Measurements from ENCODE around the gene GRB14. TPM values are rescaled to one million over a fixed set of nuclear protein-coding genes. Genes with fewer than 3 reads are reported as not detected.
A peak's percentile ranks its signal among the peaks of the same experiment; 100 is the strongest.
"Not testable (repeated sequence)": the region's sequence is repeated elsewhere in the genome, so short reads cannot be mapped to it uniquely, and the experiment has no call there.

GRB14 gene
- polyA plus RNA-seq, 3 donors: 43.9 to 67.0 (median 64.2) TPM

GRCh38 chr2:164568317-164568716 is 53.0 kb downstream of the GRB14 start:
- no peak for DNase-seq (ENCODE audit: extremely low read depth in 1 of 11, low read depth in 9 of 11, low spot score in 4 of 11)

- no peak for DNase-seq (ENCODE audit: extremely low read depth in 1 of 11, low read depth in 9 of 11, low spot score in 4 of 11)
Observed at GRCh38 chr2:164567335-164567989, 53.8 kb downstream of the GRB14 start.

- no peak for DNase-seq (ENCODE audit: extremely low read depth in 1 of 11, low read depth in 9 of 11, low spot score in 4 of 11)
Observed at GRCh38 chr2:164565359-164565758, 55.9 kb downstream of the GRB14 start.

GRCh38 chr2:164562666-164563065 is 58.6 kb downstream of the GRB14 start:
- DNase-seq (ENCODE audit: extremely low read depth in 1 of 11, low read depth in 9 of 11, low spot score in 4 of 11): no peak

GRCh38 chr2:164561991-164562390 is 59.3 kb downstream of the GRB14 start:
- no peak for DNase-seq (ENCODE audit: extremely low read depth in 1 of 11, low read depth in 9 of 11, low spot score in 4 of 11)

- DNase-seq (ENCODE audit: extremely low read depth in 1 of 11, low read depth in 9 of 11, low spot score in 4 of 11): no peak
Observed at GRCh38 chr2:164561416-164561815, 59.9 kb downstream of the GRB14 start.

GRCh38 chr2:164560902-164561301 is 60.4 kb downstream of the GRB14 start:
- DNase-seq (ENCODE audit: extremely low read depth in 1 of 11, low read depth in 9 of 11, low spot score in 4 of 11): no peak

- peak in 9 of 11 donors; percentile 10 to 30 (median 16) for DNase-seq (ENCODE audit: extremely low read depth in 1 of 11, low read depth in 9 of 11, low spot score in 4 of 11)
Observed at GRCh38 chr2:164560181-164560792, 61.0 kb downstream of the GRB14 start.

GRCh38 chr2:164558450-164558849 is 62.8 kb downstream of the GRB14 start:
- DNase-seq (ENCODE audit: extremely low read depth in 1 of 11, low read depth in 9 of 11, low spot score in 4 of 11): no peak

- DNase-seq (ENCODE audit: extremely low read depth in 1 of 11, low read depth in 9 of 11, low spot score in 4 of 11): no peak
Observed at GRCh38 chr2:164554487-164554886, 66.8 kb downstream of the GRB14 start.

GRCh38 chr2:164551519-164551918 is 69.8 kb downstream of the GRB14 start:
- no peak for DNase-seq (ENCODE audit: extremely low read depth in 1 of 11, low read depth in 9 of 11, low spot score in 4 of 11)

GRCh38 chr2:164549705-164550104 is 71.6 kb downstream of the GRB14 start:
- not testable (repeated sequence) for DNase-seq (ENCODE audit: extremely low read depth in 1 of 11, low read depth in 9 of 11, low spot score in 4 of 11)

- no peak for DNase-seq (ENCODE audit: extremely low read depth in 1 of 11, low read depth in 9 of 11, low spot score in 4 of 11)
Observed at GRCh38 chr2:164545484-164545883, 75.8 kb downstream of the GRB14 start.

- DNase-seq (ENCODE audit: extremely low read depth in 1 of 11, low read depth in 9 of 11, low spot score in 4 of 11): no peak
Observed at GRCh38 chr2:164542581-164543021, 78.7 kb downstream of the GRB14 start.

GRCh38 chr2:164538240-164538866 is 82.9 kb downstream of the GRB14 start:
- peak in 4 of 11 donors; percentile 4 to 17 (median 16) for DNase-seq (ENCODE audit: extremely low read depth in 1 of 11, low read depth in 9 of 11, low spot score in 4 of 11)

GRCh38 chr2:164535280-164536025 is 85.8 kb downstream of the GRB14 start:
- DNase-seq (ENCODE audit: extremely low read depth in 1 of 11, low read depth in 9 of 11, low spot score in 4 of 11): no peak

GRCh38 chr2:164530464-164530863 is 90.8 kb downstream of the GRB14 start:
- DNase-seq (ENCODE audit: extremely low read depth in 1 of 11, low read depth in 9 of 11, low spot score in 4 of 11): no peak

- DNase-seq (ENCODE audit: extremely low read depth in 1 of 11, low read depth in 9 of 11, low spot score in 4 of 11): no peak
Observed at GRCh38 chr2:164523726-164524125, 97.6 kb downstream of the GRB14 start.

- no peak for DNase-seq (ENCODE audit: extremely low read depth in 1 of 11, low read depth in 9 of 11, low spot score in 4 of 11)
Observed at GRCh38 chr2:164523009-164523408, 98.3 kb downstream of the GRB14 start.

- no peak for DNase-seq (ENCODE audit: extremely low read depth in 1 of 11, low read depth in 9 of 11, low spot score in 4 of 11)
Observed at GRCh38 chr2:164522561-164522981, 98.7 kb downstream of the GRB14 start.
